MCF 10A (cell line): ENCODE data around the gene SLC16A3. TPM values are rescaled to one million over a fixed set of nuclear protein-coding genes. Genes with fewer than 3 reads are reported as not detected.

Experiments
- BruUV-seq: library from RNA; stranded (reverse); fragments of 400-500 nt; replicated peaks from 2 replicates; lab custom pipeline; 2021; lab: Mats Ljungman, UMichigan
- CTCF ChIA-PET: fragments of 300-600 bp; sonication (Branson Sonifier 250); formaldehyde crosslinking; extraction: SDS; loops from one replicate; lab custom pipeline; 2021; ENCODE audit warnings: antibody characterized with exemption, inconsistent platforms; lab: Yijun Ruan, JAX
- POLR2A ChIA-PET: fragments of 300-600, 350-650 bp; sonication (Branson Sonifier 250); formaldehyde crosslinking; extraction: SDS; loops from one replicate; lab custom pipeline; 2020; ENCODE audit warnings: antibody characterized with exemption, inconsistent platforms; lab: Yijun Ruan, JAX
- DNase-seq: peaks from one replicate; pipeline ENCODE4 v3.0.0-alpha.2; 2018; ENCODE audit not compliant: unreplicated experiment
- H3K27ac Mint-ChIP-seq: one replicate; pipeline ENCODE4 v1.8.0; 2022; ENCODE audit warnings: mild to moderate bottlenecking, low read depth, mixed read lengths; ENCODE audit not compliant: unreplicated experiment
- H3K27me3 Mint-ChIP-seq: one replicate; pipeline ENCODE4 v1.8.0; 2022; ENCODE audit warnings: mixed read lengths; ENCODE audit not compliant: insufficient read depth, unreplicated experiment
- H3K36me3 Mint-ChIP-seq: one replicate; pipeline ENCODE4 v1.8.0; 2022; ENCODE audit warnings: mild to moderate bottlenecking, moderate library complexity, mixed read lengths; ENCODE audit not compliant: insufficient read depth, unreplicated experiment
- H3K4me1 Mint-ChIP-seq: one replicate; pipeline ENCODE4 v1.8.0; 2022; ENCODE audit warnings: mixed read lengths; ENCODE audit not compliant: insufficient read depth, unreplicated experiment
- H3K4me3 Mint-ChIP-seq: one replicate; pipeline ENCODE4 v1.8.0; 2022; ENCODE audit warnings: mild to moderate bottlenecking, moderate library complexity, mixed read lengths; ENCODE audit not compliant: unreplicated experiment
- H3K9me3 Mint-ChIP-seq: one replicate; pipeline ENCODE4 v1.8.0; 2022; ENCODE audit warnings: mixed read lengths; ENCODE audit not compliant: unreplicated experiment
- intact Hi-C: fragments of 100-400 bp; cut with micrococcal nuclease; formaldehyde crosslinking; loops from 2 replicates; pipeline ENCODE4 v1.14.1; 2022
- total RNA-seq: library from RNA; stranded (reverse); gene quantifications from 2 replicates; pipeline ENCODE4 v1.2.3, GENCODE V29; 2022
- TF ChIP-seq, protein P1 (sequence below): fragments of 200-600 bp; IDR thresholded peaks from one replicate; pipeline ENCODE4 v1.8.0; 2022; ENCODE audit warnings: antibody characterized with exemption, mild to moderate bottlenecking; ENCODE audit not compliant: unreplicated experiment

SLC16A3 gene
- total RNA-seq, 1 experiment from 2014 or later = 350 TPM

DNA sequence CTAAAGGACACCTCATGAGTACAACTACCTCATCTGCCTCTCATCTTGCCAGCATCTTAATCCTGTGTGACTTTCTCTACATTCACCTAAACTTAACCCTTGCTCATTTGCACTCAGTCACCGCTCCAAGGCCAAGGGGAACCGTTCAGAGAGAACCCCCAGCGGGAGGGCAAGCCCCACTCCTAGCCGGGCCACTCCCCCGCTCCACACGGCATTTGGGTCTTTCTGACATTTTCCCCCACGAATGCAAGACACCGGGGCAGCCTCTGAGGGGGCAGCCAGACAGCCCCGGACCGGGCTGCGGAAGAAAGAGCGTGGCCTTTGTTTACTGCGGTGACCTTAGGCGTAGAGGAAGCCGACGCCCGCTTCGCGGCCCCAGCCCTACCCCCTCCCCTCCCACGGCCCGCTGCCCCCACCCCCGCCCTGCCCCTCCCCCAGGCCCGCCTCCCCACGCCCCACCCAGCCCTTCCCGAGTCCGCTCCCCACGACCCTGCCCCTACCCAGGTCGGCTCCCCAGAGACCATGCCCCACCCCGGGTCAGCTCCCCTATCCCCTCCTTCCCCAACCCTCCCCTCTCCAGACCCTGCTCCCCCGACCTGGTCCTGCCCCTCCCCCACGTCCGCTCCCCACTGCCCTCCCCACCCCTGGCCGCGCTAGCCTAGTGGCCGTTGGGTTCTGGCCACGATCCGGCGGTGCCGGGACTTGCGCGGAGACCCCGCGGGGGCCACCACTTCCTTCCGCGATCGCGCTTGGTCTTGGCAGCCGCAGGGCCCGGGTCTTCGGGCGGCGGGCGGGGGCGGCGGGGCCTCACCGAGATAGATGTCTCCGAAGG is 43.9 kb downstream of the SLC16A3 start:
- ChIA-PET POLR2A (interaction anchor here (0.6 to 2.3 kb wide), 17 partner anchors 10 to 223 kb away, joined by 3 to 38 read pairs (median 4); partner anchors contain the start of gene SECTM1), CTCF (no interaction called here)
- no peak for DNase-seq
- intact Hi-C loops = no loop called here
- H3K9me3 Mint-ChIP-seq = no peaks in the 10 kb centered on the region
- TF ChIP-seq, protein P1, sequence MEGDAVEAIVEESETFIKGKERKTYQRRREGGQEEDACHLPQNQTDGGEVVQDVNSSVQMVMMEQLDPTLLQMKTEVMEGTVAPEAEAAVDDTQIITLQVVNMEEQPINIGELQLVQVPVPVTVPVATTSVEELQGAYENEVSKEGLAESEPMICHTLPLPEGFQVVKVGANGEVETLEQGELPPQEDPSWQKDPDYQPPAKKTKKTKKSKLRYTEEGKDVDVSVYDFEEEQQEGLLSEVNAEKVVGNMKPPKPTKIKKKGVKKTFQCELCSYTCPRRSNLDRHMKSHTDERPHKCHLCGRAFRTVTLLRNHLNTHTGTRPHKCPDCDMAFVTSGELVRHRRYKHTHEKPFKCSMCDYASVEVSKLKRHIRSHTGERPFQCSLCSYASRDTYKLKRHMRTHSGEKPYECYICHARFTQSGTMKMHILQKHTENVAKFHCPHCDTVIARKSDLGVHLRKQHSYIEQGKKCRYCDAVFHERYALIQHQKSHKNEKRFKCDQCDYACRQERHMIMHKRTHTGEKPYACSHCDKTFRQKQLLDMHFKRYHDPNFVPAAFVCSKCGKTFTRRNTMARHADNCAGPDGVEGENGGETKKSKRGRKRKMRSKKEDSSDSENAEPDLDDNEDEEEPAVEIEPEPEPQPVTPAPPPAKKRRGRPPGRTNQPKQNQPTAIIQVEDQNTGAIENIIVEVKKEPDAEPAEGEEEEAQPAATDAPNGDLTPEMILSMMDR = no peak
- no peaks in the 10 kb centered on the region for H3K27me3 Mint-ChIP-seq
- H3K4me1 Mint-ChIP-seq = peaks cover 23% of the 10 kb centered on the region
- no TSS peak for BruUV-seq
- peak overlapping the region; percentile 100 for H3K27ac Mint-ChIP-seq
- peak overlapping the region; percentile 77 for H3K4me3 Mint-ChIP-seq
- H3K36me3 Mint-ChIP-seq = peaks cover 55% of the 10 kb centered on the region

DNA sequence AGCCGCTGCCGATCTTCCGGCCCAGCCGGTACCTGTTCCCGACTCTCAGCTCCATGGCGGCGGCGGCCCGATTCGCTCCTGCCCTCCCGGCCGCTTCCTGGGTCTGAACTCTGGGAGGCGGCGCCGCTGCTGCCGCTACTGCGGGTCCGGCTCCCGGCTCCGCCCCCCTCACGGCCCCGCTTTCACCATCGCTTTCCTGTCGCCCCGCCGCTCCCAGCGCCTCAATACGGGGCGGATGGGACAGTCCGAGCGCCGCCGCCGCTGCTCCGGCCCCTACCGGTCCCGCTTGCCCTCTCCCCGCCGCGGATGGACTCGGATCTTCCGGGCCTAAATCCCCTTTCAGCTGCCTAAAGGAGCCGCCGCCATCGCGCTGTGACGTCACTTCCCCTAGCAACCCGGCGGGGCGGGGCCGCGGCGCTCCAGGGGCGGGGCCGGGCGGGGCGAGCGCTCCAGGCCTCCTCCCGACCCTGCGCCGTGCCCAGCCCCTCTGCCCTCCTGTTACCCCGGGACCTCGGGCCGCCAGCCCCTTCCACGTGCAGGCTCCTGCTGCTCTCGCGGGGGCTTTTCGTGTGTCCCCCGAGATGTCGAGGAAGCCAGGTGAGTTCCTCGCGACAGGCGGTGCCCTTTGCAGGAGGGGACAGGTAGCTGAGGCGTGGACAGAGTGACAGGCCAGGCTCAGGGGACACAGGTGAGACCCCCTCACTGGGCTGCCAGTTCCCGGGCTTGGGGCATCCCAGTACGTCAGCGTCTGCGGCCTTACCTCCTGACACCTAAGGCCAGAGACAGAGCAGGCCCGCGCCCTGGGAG is 44.7 kb downstream of the SLC16A3 start, which contains the start of gene CSNK1D:
Gene CSNK1D (minus strand): TSS at position 374 of the 807 bp plus-strand sequence. CDS start 319 bp downstream, at position 55.
- H3K27ac Mint-ChIP-seq = peak within 1 kb of the TSS; percentile 100
- TF ChIP-seq, protein P1 = no peak
- ChIA-PET CTCF (no interaction called here), POLR2A (interaction anchor here (0.6 to 2.3 kb wide), 19 partner anchors 9 to 222 kb away, joined by 3 to 38 read pairs (median 4); partner anchors contain the start of gene SECTM1)
- no peaks in the 10 kb centered on the region for H3K9me3 Mint-ChIP-seq
- H3K36me3 Mint-ChIP-seq = peaks cover 47% of the 10 kb centered on the region
- no TSS peak for BruUV-seq
- intact Hi-C loops = no loop called here
- peak; percentile 88 for DNase-seq
- H3K4me1 Mint-ChIP-seq = peaks cover 16% of the 10 kb centered on the region
- H3K27me3 Mint-ChIP-seq = no peaks in the 10 kb centered on the region
- peak within 1 kb of the TSS; percentile 77 for H3K4me3 Mint-ChIP-seq

DNA sequence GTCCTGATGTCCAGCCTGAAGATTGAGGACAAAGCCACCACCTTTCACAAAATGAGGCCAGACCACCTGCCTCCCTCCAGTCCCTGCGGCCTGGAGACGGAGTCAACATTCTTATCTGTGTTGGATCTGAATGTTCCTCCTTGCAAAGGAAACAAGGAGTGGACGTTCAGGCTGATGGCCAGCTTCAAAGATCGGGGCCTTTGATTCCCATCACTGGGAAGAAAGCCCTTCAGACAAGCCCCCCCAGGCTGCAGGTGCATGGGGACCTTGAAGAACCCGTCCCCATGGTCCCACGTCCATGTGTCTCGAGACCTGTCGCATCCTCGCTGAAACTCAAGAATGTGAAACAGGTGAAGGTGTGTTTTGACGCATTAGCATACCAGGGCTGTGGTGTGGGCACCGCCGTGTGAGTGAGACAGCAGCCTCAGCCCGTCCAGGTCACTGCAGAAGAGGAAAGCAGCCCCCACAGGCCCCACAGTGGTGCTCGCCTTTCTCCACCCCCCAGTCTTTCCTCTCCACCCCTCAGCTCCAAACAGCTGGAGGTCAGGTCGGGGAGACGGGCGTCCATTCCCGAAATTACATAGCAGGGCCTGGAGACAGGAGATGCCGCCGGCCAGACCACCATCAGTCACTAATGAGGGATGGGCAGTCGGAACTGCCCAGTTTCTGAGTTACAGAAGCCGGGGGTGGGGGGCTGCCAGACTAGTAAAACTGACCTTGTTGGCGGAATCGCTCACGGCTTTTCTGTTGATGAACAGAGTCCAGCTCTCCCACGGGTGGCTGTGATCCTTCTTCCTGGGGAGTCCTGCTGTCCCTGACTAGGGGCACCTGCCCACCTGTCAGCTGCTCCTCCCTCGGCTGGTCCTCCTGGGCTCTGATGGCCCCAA is 45.5 kb downstream of the SLC16A3 start:
- Mint-ChIP-seq H3K4me3 (peak overlapping the region; percentile 77), H3K9me3 (no peaks in the 10 kb centered on the region), H3K27ac (no peak overlapping the region), H3K4me1 (peaks cover 12% of the 10 kb centered on the region), H3K27me3 (no peaks in the 10 kb centered on the region), H3K36me3 (peaks cover 42% of the 10 kb centered on the region)
- TF ChIP-seq, protein P1 = no peak
- ChIA-PET POLR2A (interaction anchor here (0.7 to 2.3 kb wide), 11 partner anchors 9 to 221 kb away, joined by 3 to 38 read pairs (median 6); no protein-coding TSS in a partner anchor), CTCF (no interaction called here)
- no peak for DNase-seq
- intact Hi-C loops = no loop called here
- TSS peak; percentile 25 for BruUV-seq
